Stomach (tissue), 4 donors: Measurements from ENCODE around the gene ARHGAP24.

Experiments
- POLR2AphosphoS5 ChIP-seq, 3 donors: sonication (generic); formaldehyde crosslinking; IDR thresholded peaks; one replicate each; pipeline ENCODE4 v1.6.1; 2016; ENCODE audit warnings: antibody characterized with exemption in 3 of 3
- TF ChIP-seq, protein P1 (sequence below), 7 experiments: fragments of 450-650 bp in 4 of 7; fragments of 200-600 bp in 3 of 7; sonication (generic) in 3 of 7; IDR thresholded peaks; one replicate each; pipeline ENCODE4 v1.5.1; 2016 to 2019; ENCODE audit warnings: antibody characterized with exemption in 7 of 7, control low read depth in 2 of 7, mild to moderate bottlenecking in 1 of 7

DNA sequence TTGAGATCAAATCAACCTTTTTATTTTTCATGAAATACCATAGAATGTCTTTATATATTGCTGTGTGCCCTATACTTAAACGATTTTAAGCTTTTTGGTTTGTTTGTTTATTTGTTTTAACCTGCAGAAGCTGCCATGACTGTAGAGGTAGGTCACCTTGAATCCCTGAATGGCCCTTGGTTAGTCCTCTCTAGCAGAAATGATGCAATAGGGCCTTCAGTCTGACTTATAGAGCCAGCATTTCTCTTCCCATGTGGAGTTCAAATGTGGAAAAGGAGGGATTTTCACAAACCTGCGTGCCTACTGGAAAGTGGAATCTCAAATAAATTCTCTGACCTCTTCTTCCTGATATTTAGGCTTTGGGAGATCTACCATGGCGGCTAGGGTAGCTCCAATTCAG lies 557.0 kb downstream of the ARHGAP24 start:
- TF ChIP-seq POLR2AphosphoS5 (IDR thresholded peaks at IDR 0.05): no peak
- TF ChIP-seq, protein P1, sequence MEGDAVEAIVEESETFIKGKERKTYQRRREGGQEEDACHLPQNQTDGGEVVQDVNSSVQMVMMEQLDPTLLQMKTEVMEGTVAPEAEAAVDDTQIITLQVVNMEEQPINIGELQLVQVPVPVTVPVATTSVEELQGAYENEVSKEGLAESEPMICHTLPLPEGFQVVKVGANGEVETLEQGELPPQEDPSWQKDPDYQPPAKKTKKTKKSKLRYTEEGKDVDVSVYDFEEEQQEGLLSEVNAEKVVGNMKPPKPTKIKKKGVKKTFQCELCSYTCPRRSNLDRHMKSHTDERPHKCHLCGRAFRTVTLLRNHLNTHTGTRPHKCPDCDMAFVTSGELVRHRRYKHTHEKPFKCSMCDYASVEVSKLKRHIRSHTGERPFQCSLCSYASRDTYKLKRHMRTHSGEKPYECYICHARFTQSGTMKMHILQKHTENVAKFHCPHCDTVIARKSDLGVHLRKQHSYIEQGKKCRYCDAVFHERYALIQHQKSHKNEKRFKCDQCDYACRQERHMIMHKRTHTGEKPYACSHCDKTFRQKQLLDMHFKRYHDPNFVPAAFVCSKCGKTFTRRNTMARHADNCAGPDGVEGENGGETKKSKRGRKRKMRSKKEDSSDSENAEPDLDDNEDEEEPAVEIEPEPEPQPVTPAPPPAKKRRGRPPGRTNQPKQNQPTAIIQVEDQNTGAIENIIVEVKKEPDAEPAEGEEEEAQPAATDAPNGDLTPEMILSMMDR (IDR thresholded peaks at IDR 0.05): no peak
